Measurements from ENCODE around the gene DOP1B.
"Not testable (repeated sequence)": the region's sequence is repeated elsewhere in the genome, so short reads cannot be mapped to it uniquely, and the experiment has no call there.

Gene DOP1B

DNA sequence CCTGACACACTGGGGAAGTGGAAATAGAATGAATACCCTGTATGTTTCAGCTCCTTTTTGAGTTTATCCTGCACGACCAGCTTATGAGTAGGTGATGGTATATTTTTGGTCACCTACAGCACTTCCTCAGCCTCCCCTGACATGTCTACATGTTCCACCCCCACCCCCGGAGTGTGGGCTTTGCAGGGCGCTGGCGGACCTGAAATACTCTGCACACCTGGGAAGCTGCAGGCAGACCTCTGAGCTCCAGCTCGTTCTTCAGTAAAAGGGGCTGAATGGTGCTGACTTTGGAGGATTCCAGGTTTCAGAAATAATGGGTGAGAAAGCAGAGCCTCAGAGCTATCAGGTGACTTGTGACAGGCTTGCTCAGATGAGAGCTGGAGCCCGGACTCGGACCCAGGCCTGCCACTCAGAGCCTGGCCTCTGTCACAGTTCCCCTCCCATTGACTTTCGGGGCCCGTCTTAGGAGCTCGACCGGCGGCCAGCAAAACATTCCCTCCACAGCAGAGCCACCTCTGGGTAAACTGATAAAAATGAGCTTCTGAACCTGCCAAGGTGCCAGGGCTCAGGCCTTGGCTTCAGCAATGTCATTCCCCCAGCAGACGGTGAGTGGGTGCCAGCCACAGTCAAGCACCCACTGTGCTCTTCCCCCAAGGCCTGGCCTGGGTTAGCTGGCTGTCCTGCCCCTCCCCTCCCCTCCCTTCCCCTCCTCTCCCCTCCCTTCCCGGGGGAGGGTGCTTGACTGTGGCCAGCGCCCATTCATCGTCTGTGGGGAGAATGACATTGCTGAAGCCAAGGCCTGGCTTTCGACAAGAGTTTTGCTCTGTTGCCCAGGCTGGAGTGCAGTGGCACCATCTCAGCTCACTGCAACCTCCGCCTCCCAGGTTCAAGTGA is 30.1 kb downstream of the DOP1B start:
- no peaks in the 10 kb centered on the region for H3K9me3 ChIP-seq (replicated peaks in 1 of 11)
- no peak overlapping the region for H3K27ac ChIP-seq
- H3K36me3 ChIP-seq: peaks cover 0 to 5% (median 0%) of the 10 kb centered on the region in 11 experiments; a peak in 3 of 22 replicates
- peaks cover 21 to 48% (median 29%) of the 10 kb centered on the region in 10 experiments for H3K4me1 ChIP-seq
- no peak overlapping the region for H3K4me3 ChIP-seq
- H3K4me2 ChIP-seq: no peak overlapping the region
- H3K9ac ChIP-seq: no peak overlapping the region
- H4K20me1 ChIP-seq: no peaks in the 10 kb centered on the region
- H3K27me3 ChIP-seq: no peaks in the 10 kb centered on the region
- TF ChIP-seq Cebpa-rat (IDR thresholded peaks at IDR 0.05): no peak

GRCh38 chr21:36188081-36188681 is 31.6 kb downstream of the DOP1B start:
- Histone ChIP-seq H3K9ac (no peak overlapping the region), H3K9me3 (replicated peaks in 1 of 11) (no peaks in the 10 kb centered on the region), H3K4me1 (peaks cover 9 to 34% (median 15%) of the 10 kb centered on the region in 10 experiments), H3K27me3 (no peaks in the 10 kb centered on the region), H4K20me1 (no peaks in the 10 kb centered on the region; a peak in 1 of 22 replicates), H3K4me3 (no peak overlapping the region), H3K36me3 (peaks cover 0 to 5% (median 0%) of the 10 kb centered on the region in 11 experiments; a peak in 3 of 22 replicates), H3K27ac (no peak overlapping the region), H3K4me2 (no peak overlapping the region)
- TF ChIP-seq Cebpa-rat (IDR thresholded peaks at IDR 0.05): no peak

GRCh38 chr21:36188937-36189336 is 32.3 kb downstream of the DOP1B start:
- H3K9me3 ChIP-seq (replicated peaks in 1 of 11): no peaks in the 10 kb centered on the region
- H3K9ac ChIP-seq: no peak overlapping the region
- no peak overlapping the region for H3K4me3 ChIP-seq
- H3K27ac ChIP-seq: no peak overlapping the region
- H3K27me3 ChIP-seq: no peaks in the 10 kb centered on the region
- H3K36me3 ChIP-seq: peaks cover 0 to 5% (median 0%) of the 10 kb centered on the region in 11 experiments; a peak in 3 of 22 replicates
- peaks cover 0 to 4% (median 0%) of the 10 kb centered on the region in 11 experiments; a peak in 2 of 22 replicates for H4K20me1 ChIP-seq
- TF ChIP-seq Cebpa-rat (IDR thresholded peaks at IDR 0.05): no peak
- peaks cover 1 to 26% (median 9%) of the 10 kb centered on the region in 10 experiments; a peak in 18 of 20 replicates for H3K4me1 ChIP-seq
- H3K4me2 ChIP-seq: peak overlapping the region in 4 of 11 experiments; percentile 24 to 39 (median 31); a peak in 5 of 22 replicates

- Histone ChIP-seq H3K27me3 (no peaks in the 10 kb centered on the region), H3K4me3 (no peak overlapping the region), H3K36me3 (peaks cover 0 to 4% (median 0%) of the 10 kb centered on the region in 11 experiments; a peak in 2 of 22 replicates), H3K9ac (no peak overlapping the region), H3K4me1 (peaks cover 0 to 25% (median 8%) of the 10 kb centered on the region in 10 experiments; a peak in 13 of 20 replicates), H3K27ac (no peak overlapping the region), H4K20me1 (peaks cover 0 to 4% (median 0%) of the 10 kb centered on the region in 11 experiments; a peak in 2 of 22 replicates), H3K9me3 (replicated peaks in 1 of 11) (no peaks in the 10 kb centered on the region), H3K4me2 (no peak overlapping the region)
- TF ChIP-seq Cebpa-rat (IDR thresholded peaks at IDR 0.05): no peak
Observed at GRCh38 chr21:36190736-36191135, 34.1 kb downstream of the DOP1B start.

DNA sequence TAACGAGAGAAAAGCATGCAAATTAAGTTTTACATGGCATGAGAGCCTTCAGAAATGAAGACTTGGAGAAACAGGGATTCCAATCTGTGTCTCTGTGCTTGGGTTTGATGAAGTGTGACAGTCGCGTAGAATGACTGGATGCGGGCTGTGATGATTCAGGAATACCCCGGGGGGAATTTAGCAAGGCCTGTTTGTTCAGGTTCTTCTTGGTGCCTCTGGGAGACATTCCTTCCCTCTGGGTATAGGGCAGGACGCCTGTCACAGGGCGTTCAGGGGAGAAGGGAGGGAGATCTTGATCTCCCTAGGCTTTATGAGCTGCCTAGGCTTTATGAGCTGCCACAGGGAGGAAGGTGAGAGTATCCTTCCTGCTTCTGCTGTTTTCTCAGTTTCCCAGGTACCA is 36.6 kb downstream of the DOP1B start:
- no peak overlapping the region for H3K4me2 ChIP-seq
- peaks cover 0 to 14% (median 5%) of the 10 kb centered on the region in 10 experiments; a peak in 12 of 20 replicates for H3K4me1 ChIP-seq
- H3K27me3 ChIP-seq: no peaks in the 10 kb centered on the region

GRCh38 chr21:36194024-36194423 is 37.4 kb downstream of the DOP1B start:
- no peak overlapping the region for H3K27ac ChIP-seq
- H3K27me3 ChIP-seq: no peaks in the 10 kb centered on the region
- no peak overlapping the region for H3K4me3 ChIP-seq
- no peak overlapping the region for H3K4me2 ChIP-seq
- TF ChIP-seq Cebpa-rat (IDR thresholded peaks at IDR 0.05): no peak
- peaks cover 0 to 4% (median 0%) of the 10 kb centered on the region in 11 experiments; a peak in 2 of 22 replicates for H4K20me1 ChIP-seq
- H3K36me3 ChIP-seq: peaks cover 0 to 9% (median 0%) of the 10 kb centered on the region in 11 experiments; a peak in 7 of 22 replicates
- peaks cover 0 to 6% (median 1%) of the 10 kb centered on the region in 10 experiments; a peak in 10 of 20 replicates for H3K4me1 ChIP-seq
- H3K9me3 ChIP-seq (replicated peaks in 1 of 11): no peaks in the 10 kb centered on the region
- H3K9ac ChIP-seq: no peak overlapping the region

More for the DNA sequence above, 36.6 kb downstream of the DOP1B start:
- no peaks in the 10 kb centered on the region for H3K9me3 ChIP-seq (replicated peaks in 1 of 11)
- H4K20me1 ChIP-seq: peaks cover 0 to 4% (median 0%) of the 10 kb centered on the region in 11 experiments; a peak in 2 of 22 replicates
- TF ChIP-seq Cebpa-rat (IDR thresholded peaks at IDR 0.05): no peak
- no peak overlapping the region for H3K4me3 ChIP-seq
- H3K36me3 ChIP-seq: peaks cover 0 to 1% (median 0%) of the 10 kb centered on the region in 11 experiments; a peak in 1 of 22 replicates
- no peak overlapping the region for H3K27ac ChIP-seq
- H3K9ac ChIP-seq: no peak overlapping the region

- Histone ChIP-seq H3K4me3 (no peak overlapping the region), H4K20me1 (peaks cover 0 to 4% (median 0%) of the 10 kb centered on the region in 11 experiments; a peak in 2 of 22 replicates), H3K27me3 (no peaks in the 10 kb centered on the region), H3K9me3 (replicated peaks in 1 of 11) (no peaks in the 10 kb centered on the region), H3K27ac (no peak overlapping the region), H3K36me3 (peaks cover 0 to 22% (median 8%) of the 10 kb centered on the region in 11 experiments; a peak in 12 of 22 replicates), H3K4me2 (no peak overlapping the region), H3K4me1 (no peaks in the 10 kb centered on the region), H3K9ac (no peak overlapping the region)
- TF ChIP-seq Cebpa-rat (IDR thresholded peaks at IDR 0.05): no peak
Observed at GRCh38 chr21:36195613-36196012, 39.0 kb downstream of the DOP1B start.

- H3K27ac ChIP-seq: no peak overlapping the region
- no peaks in the 10 kb centered on the region for H3K9me3 ChIP-seq (replicated peaks in 1 of 11)
- no peak overlapping the region for H3K4me3 ChIP-seq
- no peak overlapping the region for H3K9ac ChIP-seq
- peaks cover 0 to 7% (median 0%) of the 10 kb centered on the region in 10 experiments; a peak in 2 of 20 replicates for H3K4me1 ChIP-seq
- no peak overlapping the region for H3K4me2 ChIP-seq
- no peaks in the 10 kb centered on the region for H4K20me1 ChIP-seq
- H3K36me3 ChIP-seq: peaks cover 0 to 44% (median 12%) of the 10 kb centered on the region in 11 experiments; a peak in 13 of 22 replicates
- no peaks in the 10 kb centered on the region for H3K27me3 ChIP-seq
- TF ChIP-seq Cebpa-rat (IDR thresholded peaks at IDR 0.05): no peak
Observed at GRCh38 chr21:36199021-36199420, 42.4 kb downstream of the DOP1B start.

DNA sequence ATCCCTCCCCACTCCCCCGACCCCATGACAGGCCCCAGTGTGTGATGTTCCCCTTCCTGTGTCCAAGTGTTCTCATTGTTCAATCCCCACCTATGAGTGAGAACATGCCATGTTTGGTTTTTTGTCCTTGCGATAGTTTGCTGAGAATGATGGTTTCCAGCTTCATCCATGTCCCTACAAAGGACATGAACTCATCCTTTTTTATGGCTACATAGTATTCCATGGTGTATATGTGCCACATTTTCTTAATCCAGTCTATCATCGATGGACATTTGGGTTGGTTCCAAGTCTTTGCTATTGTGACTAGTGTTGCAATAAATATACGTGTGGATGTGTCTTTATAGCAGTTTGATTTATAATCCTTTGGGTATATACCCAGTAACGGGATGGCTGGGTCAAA is 43.0 kb downstream of the DOP1B start:
- H4K20me1 ChIP-seq; H3K4me1 ChIP-seq; H3K4me2 ChIP-seq; H3K27me3 ChIP-seq; H3K4me3 ChIP-seq; H3K9ac ChIP-seq; H3K9me3 ChIP-seq (replicated peaks in 1 of 11); H3K27ac ChIP-seq: not testable (repeated sequence)
- peaks cover 0 to 44% (median 12%) of the 10 kb centered on the region in 11 experiments; a peak in 13 of 22 replicates for H3K36me3 ChIP-seq

Data from BLaER1 treated with 17β-estradiol and CSF1 and Interleukin-3, amounts not matched to agents 10 nM and 100 nM (cell line).